H9 (cell line): ENCODE data around the gene MRGPRD. TPM values are rescaled to one million over a fixed set of nuclear protein-coding genes. Genes with fewer than 3 reads are reported as not detected.

Source experiments
- DNase-seq: peaks from one replicate; pipeline ENCODE4 v3.0.0-alpha.2; 2017
- H2AFZ ChIP-seq: one replicate; pipeline ENCODE4 v1.6.1; 2013; ENCODE audit warnings: mild to moderate bottlenecking, low read length, control low read depth, moderate library complexity
- H2AK5ac ChIP-seq: 2 replicates; pipeline ENCODE4 v1.6.1; 2013; ENCODE audit warnings: low read length, control low read depth, mixed read lengths; ENCODE audit not compliant: insufficient read length
- H2BK120ac ChIP-seq: one replicate; pipeline ENCODE4 v1.6.1; 2013; ENCODE audit warnings: low read depth, mild to moderate bottlenecking, low read length, control low read depth, inconsistent platforms; ENCODE audit not compliant: poor library complexity, severe bottlenecking
- H2BK12ac ChIP-seq: 2 replicates; pipeline ENCODE4 v1.6.1; 2013; ENCODE audit warnings: low read length, control low read depth, mixed read lengths, low read depth; ENCODE audit not compliant: insufficient read length
- H2BK15ac ChIP-seq: 2 replicates; pipeline ENCODE4 v1.6.1; 2013; ENCODE audit warnings: low read depth, low read length, control low read depth
- H2BK20ac ChIP-seq: one replicate; pipeline ENCODE4 v1.6.1; 2013; ENCODE audit warnings: low read depth, mild to moderate bottlenecking, low read length, control low read depth, inconsistent platforms; ENCODE audit not compliant: poor library complexity, severe bottlenecking
- H2BK5ac ChIP-seq: 2 replicates; pipeline ENCODE4 v1.6.1; 2013; ENCODE audit warnings: low read length, control low read depth, mixed read lengths; ENCODE audit not compliant: insufficient read length
- H3K14ac ChIP-seq: 2 replicates; pipeline ENCODE4 v1.6.1; 2013; ENCODE audit warnings: low read length, control low read depth; ENCODE audit not compliant: insufficient read depth
- H3K18ac ChIP-seq: 2 replicates; pipeline ENCODE4 v1.6.1; 2013; ENCODE audit warnings: low read depth, mild to moderate bottlenecking, mixed read lengths, low read length, control low read depth; ENCODE audit not compliant: insufficient read length
- H3K23ac ChIP-seq: 2 replicates; pipeline ENCODE4 v1.6.1; 2013; ENCODE audit warnings: low read length, control low read depth, mixed read lengths, low read depth; ENCODE audit not compliant: insufficient read length
- H3K23me2 ChIP-seq: 2 replicates; pipeline ENCODE4 v1.6.1; 2013; ENCODE audit warnings: low read depth, mild to moderate bottlenecking, mixed read lengths, low read length, control low read depth; ENCODE audit not compliant: insufficient read length, poor library complexity, severe bottlenecking
- H3K27ac ChIP-seq: 2 replicates; pipeline ENCODE4 v1.5.1; 2013; ENCODE audit warnings: low read length, control low read depth, mixed read lengths, low read depth; ENCODE audit not compliant: insufficient read length
- H3K27me3 ChIP-seq: 2 replicates; pipeline ENCODE4 v1.6.1; 2013; ENCODE audit warnings: low read length, control low read depth, inconsistent platforms; ENCODE audit not compliant: insufficient read depth
- H3K4ac ChIP-seq: 2 replicates; pipeline ENCODE4 v1.6.1; 2013; ENCODE audit warnings: low read depth, mild to moderate bottlenecking, control low read depth, inconsistent platforms, low read length, moderate library complexity
- H3K4me1 ChIP-seq: 2 replicates; pipeline ENCODE4 v1.6.1; 2013; ENCODE audit warnings: low read length, control low read depth, inconsistent platforms; ENCODE audit not compliant: insufficient read depth
- H3K4me2 ChIP-seq: 2 replicates; pipeline ENCODE4 v1.6.1; 2013; ENCODE audit warnings: low read length, control low read depth, mixed read lengths; ENCODE audit not compliant: insufficient read length, insufficient read depth
- H3K56ac ChIP-seq: 2 replicates; pipeline ENCODE4 v1.6.1; 2013; ENCODE audit warnings: low read depth, mild to moderate bottlenecking, mixed read lengths, low read length, control low read depth; ENCODE audit not compliant: insufficient read length
- H3K79me1 ChIP-seq: 2 replicates; pipeline ENCODE4 v1.6.1; 2013; ENCODE audit warnings: low read depth, mild to moderate bottlenecking, moderate library complexity, low read length, control low read depth, inconsistent platforms; ENCODE audit not compliant: insufficient read depth, poor library complexity, severe bottlenecking
- H3K79me2 ChIP-seq: 2 replicates; pipeline ENCODE4 v1.6.1; 2013; ENCODE audit warnings: low read length, control low read depth, inconsistent platforms; ENCODE audit not compliant: insufficient read depth
- H3K9ac ChIP-seq: 2 replicates; pipeline ENCODE4 v1.6.1; 2013; ENCODE audit warnings: low read length, control low read depth, mixed read lengths; ENCODE audit not compliant: insufficient read length; ENCODE audit errors: extremely low read depth
- H3K9me3 ChIP-seq: one replicate; pipeline ENCODE4 v1.6.1; 2013; ENCODE audit warnings: low read depth, low read length, inconsistent platforms; ENCODE audit not compliant: control insufficient read depth
- H3T11ph ChIP-seq: one replicate; pipeline ENCODE4 v1.6.1; 2013; ENCODE audit warnings: mild to moderate bottlenecking, low read length, control low read depth, inconsistent platforms
- H4K20me1 ChIP-seq: one replicate; pipeline ENCODE4 v1.6.1; 2013; ENCODE audit not compliant: control insufficient read depth, insufficient read length, insufficient read depth
- H4K5ac ChIP-seq: 2 replicates; pipeline ENCODE4 v1.6.1; 2013; ENCODE audit warnings: low read depth, mild to moderate bottlenecking, mixed read lengths, low read length, control low read depth; ENCODE audit not compliant: insufficient read length
- H4K8ac ChIP-seq: replicated peaks from 2 replicates; pipeline ENCODE4 v1.6.1; 2013; ENCODE audit warnings: low read length, control low read depth, mixed read lengths, low read depth; ENCODE audit not compliant: insufficient read length
- H4K91ac ChIP-seq: 2 replicates; pipeline ENCODE4 v1.6.1; 2013; ENCODE audit warnings: low read depth, mild to moderate bottlenecking, moderate library complexity, mixed read lengths, low read length, control low read depth; ENCODE audit not compliant: insufficient read length
- H3K27ac Mint-ChIP-seq, 3 experiments: 2 replicates in 2 of 3; 3 replicates in 1 of 3; pipeline ENCODE4 v1.8.0; 2020 to 2021; ENCODE audit warnings: mixed read lengths in 3 of 3, mild to moderate bottlenecking in 1 of 3, moderate library complexity in 1 of 3
- H3K27me3 Mint-ChIP-seq: 2 replicates; pipeline ENCODE4 v1.8.0; 2021; ENCODE audit warnings: low read depth, mild to moderate bottlenecking, moderate library complexity, mixed read lengths
- H3K36me3 Mint-ChIP-seq, 3 experiments: 2 replicates in 2 of 3; 3 replicates in 1 of 3; pipeline ENCODE4 v1.8.0; 2020 to 2021; ENCODE audit warnings: low read depth in 3 of 3, mixed read lengths in 3 of 3; ENCODE audit not compliant: insufficient read depth in 1 of 3
- H3K4me1 Mint-ChIP-seq, 2 experiments: 2 replicates each; pipeline ENCODE4 v1.8.0; 2020; ENCODE audit warnings: mixed read lengths in 2 of 2
- H3K4me3 Mint-ChIP-seq, 2 experiments: 2 replicates in 1 of 2; 3 replicates in 1 of 2; pipeline ENCODE4 v1.8.0; 2020 to 2021; ENCODE audit warnings: mild to moderate bottlenecking in 2 of 2, mixed read lengths in 2 of 2, moderate library complexity in 1 of 2
- H3K9me3 Mint-ChIP-seq, 2 experiments: 2 replicates in 1 of 2; 3 replicates in 1 of 2; pipeline ENCODE4 v1.8.0; 2020; ENCODE audit warnings: mild to moderate bottlenecking in 2 of 2, mixed read lengths in 2 of 2, moderate library complexity in 1 of 2
- CTCF ChIP-seq: fragments of 200-600 bp; sonication (generic); conservative IDR thresholded peaks from 3 replicates; pipeline ENCODE4 v1.8.0; 2021; ENCODE audit warnings: antibody characterized with exemption, mild to moderate bottlenecking
- WGBS: extraction: QIAGEN DNeasy Blood & Tissue Kit; methylation state at CpG from one replicate; pipeline ENCODE4 v1.1.7; 2013; ENCODE audit warnings: missing lambda C conversion rate, low lambda C conversion rate, mixed read lengths; ENCODE audit not compliant: insufficient read length; ENCODE audit errors: extremely low coverage; 5-methylcytosine and 5-hydroxymethylcytosine counted together
- total RNA-seq: library from RNA; stranded (reverse); gene quantifications from 2 replicates; pipeline ENCODE4 v1.2.1, GENCODE V29; 2021

MRGPRD gene
- total RNA-seq, 1 experiment from 2014 or later = not detected

DNA sequence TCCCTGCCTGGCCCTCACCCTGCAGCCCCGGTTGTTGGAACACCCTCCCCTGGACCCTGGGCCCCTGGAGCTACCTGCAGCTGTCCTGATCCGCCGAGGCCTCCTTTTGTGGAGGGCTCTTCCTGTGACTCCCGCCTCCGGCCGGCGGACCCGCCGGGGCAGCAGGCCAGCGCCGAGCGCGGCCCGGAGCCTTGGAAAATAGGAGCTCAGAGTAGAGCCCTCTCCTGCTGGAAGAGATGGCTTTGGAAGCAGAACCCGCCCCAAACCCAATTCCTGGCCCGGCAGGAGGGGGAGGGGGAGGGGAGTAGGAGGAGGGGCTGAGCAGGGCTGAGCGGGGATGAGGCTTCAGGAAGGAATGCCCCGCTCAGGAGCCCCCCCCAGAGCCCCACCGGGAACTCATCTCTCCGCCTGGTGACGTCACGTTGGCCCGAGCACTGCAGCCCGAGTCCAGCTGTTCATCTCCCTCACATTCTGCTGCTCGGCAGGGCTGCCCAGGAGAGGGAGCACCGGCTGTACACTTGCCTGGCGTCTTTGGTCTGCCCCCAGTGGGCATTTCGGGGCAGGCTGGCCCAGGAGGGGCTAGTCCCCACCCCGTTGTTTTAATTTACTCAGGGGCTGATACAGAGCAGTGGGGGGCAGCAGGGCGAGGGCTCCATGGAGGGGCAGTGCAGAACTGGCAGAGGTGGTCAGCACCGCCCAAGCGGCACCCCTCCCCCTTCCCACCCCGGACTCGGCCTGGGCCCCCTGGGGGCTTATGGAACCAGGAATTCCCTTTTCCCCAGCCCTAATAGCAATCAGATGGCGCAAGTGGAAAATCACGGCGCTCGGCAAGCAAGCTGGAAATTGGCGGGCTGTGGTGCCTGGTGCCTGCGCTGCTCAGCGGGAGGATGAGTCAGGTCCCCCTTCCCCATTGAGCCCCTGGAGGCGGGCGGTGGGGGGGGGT lies 32.5 kb upstream of the MRGPRD start, which contains the start of gene MRGPRF:
Gene MRGPRF (minus strand): TSS at position 238 of the 943 bp plus-strand sequence. CDS start 3,345 bp downstream, outside the sequence.
- H3K4ac ChIP-seq = no peak within 1 kb of the TSS
- H2AFZ ChIP-seq = no peak within 1 kb of the TSS
- H4K8ac ChIP-seq = no peak within 1 kb of the TSS
- H3K27ac Mint-ChIP-seq = peak within 1 kb of the TSS in 1 of 3 experiments; percentile 55; a peak in 2 of 7 replicates
- H3K14ac ChIP-seq = peak within 1 kb of the TSS; percentile 72
- H4K91ac ChIP-seq = no peak within 1 kb of the TSS
- H3K36me3 Mint-ChIP-seq = no peaks in the 10 kb centered on the region
- no peaks in the 10 kb centered on the region for H3K79me2 ChIP-seq
- peaks cover 0 to 3% of the 10 kb centered on the region in 2 experiments; a peak in 1 of 5 replicates for H3K9me3 Mint-ChIP-seq
- no peak within 1 kb of the TSS for H2BK20ac ChIP-seq
- H2AK5ac ChIP-seq = no peak within 1 kb of the TSS
- H3K18ac ChIP-seq = peak within 1 kb of the TSS; percentile 54
- H2BK15ac ChIP-seq = no peak within 1 kb of the TSS
- no peaks in the 10 kb centered on the region for H4K20me1 ChIP-seq
- peak; percentile 75 for DNase-seq
- H3K4me2 ChIP-seq = peak within 1 kb of the TSS; percentile 60
- H2BK5ac ChIP-seq = no peak within 1 kb of the TSS
- no peak within 1 kb of the TSS for H3K27ac ChIP-seq
- no CpG with 5 or more reads among the region's 43 CpGs for WGBS
- peaks cover 30 to 31% of the 10 kb centered on the region in 2 experiments for H3K4me1 Mint-ChIP-seq
- peaks cover 12% of the 10 kb centered on the region for H3K27me3 Mint-ChIP-seq
- H3K56ac ChIP-seq = no peak within 1 kb of the TSS
- no peaks in the 10 kb centered on the region for H3K79me1 ChIP-seq
- H3K27me3 ChIP-seq = no peaks in the 10 kb centered on the region
- TF ChIP-seq CTCF = peak; percentile 63
- no peak within 1 kb of the TSS for H3K23ac ChIP-seq
- peaks cover 22% of the 10 kb centered on the region for H3K23me2 ChIP-seq
- no peak within 1 kb of the TSS for H3K9ac ChIP-seq
- H3T11ph ChIP-seq = no peak within 1 kb of the TSS
- peaks cover 2% of the 10 kb centered on the region; the same call in 1 of the 2 replicates for H3K4me1 ChIP-seq
- no peak within 1 kb of the TSS for H2BK12ac ChIP-seq
- H4K5ac ChIP-seq = no peak within 1 kb of the TSS
- H2BK120ac ChIP-seq = no peak within 1 kb of the TSS
- peak within 1 kb of the TSS; percentile 52 to 70 for H3K4me3 Mint-ChIP-seq
- H3K9me3 ChIP-seq = no peaks in the 10 kb centered on the region
